NCI-H345 treated with DMSO at 0.1 percent for 48 hours (cell line): ENCODE data around the gene NBPF1.
"Not testable (repeated sequence)": the region's sequence is repeated elsewhere in the genome, so short reads cannot be mapped to it uniquely, and the experiment has no call there.

ENCODE experiments used
- DNase-seq: peaks from one replicate; lab custom pipeline; 2025; ENCODE audit not compliant: unreplicated experiment; lab: John Stamatoyannopoulos, UW

The NBPF1 gene

DNA sequence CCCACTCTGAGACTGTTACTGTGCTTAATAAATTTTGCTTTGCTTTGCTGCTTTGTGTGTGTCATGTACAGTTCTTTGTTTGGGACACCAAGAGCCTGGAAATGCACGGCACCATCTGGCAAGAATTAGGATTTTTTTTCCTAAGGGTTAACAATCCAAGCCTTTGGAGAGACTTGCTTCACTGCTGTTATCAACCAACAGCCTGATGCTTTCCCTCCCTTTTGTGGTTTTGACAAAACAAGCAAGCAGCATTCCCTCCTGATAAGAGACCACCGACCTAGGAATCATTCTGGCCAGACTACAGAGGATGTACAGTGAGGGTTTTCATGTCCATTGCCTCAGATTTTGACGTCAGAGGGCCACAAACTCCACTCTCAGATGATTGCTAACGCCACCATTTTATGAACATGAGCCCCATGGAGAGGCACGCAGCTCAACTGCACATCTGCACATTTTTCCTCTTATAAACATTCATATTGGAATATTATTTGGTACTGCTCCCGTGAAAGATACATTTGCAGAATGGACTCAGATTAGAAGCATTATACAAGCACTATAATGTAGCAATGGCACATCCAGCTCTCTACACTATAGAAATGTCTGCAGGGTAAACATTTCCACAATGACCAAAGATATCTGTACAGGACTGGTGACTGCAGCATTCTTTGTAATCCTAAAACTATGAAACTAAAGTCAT is 94.0 kb downstream of the NBPF1 start:
- DNase-seq: not testable (repeated sequence)

DNA sequence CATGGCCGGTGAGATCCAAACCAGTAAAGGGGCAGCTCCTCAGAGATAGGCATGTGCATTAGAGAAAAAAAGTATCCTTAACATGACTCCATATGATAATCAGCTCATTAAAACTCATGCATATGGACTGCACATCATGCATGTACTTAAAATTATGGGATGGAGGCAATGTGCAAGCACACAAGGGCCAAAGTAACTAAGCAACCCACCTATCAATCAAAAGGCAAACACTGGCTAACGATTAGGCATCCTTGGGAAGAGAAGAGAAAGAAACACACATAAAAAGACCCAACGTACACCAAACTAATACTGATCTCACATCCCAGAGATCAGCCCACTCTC is 94.5 kb downstream of the NBPF1 start:
- not testable (repeated sequence) for DNase-seq

DNA sequence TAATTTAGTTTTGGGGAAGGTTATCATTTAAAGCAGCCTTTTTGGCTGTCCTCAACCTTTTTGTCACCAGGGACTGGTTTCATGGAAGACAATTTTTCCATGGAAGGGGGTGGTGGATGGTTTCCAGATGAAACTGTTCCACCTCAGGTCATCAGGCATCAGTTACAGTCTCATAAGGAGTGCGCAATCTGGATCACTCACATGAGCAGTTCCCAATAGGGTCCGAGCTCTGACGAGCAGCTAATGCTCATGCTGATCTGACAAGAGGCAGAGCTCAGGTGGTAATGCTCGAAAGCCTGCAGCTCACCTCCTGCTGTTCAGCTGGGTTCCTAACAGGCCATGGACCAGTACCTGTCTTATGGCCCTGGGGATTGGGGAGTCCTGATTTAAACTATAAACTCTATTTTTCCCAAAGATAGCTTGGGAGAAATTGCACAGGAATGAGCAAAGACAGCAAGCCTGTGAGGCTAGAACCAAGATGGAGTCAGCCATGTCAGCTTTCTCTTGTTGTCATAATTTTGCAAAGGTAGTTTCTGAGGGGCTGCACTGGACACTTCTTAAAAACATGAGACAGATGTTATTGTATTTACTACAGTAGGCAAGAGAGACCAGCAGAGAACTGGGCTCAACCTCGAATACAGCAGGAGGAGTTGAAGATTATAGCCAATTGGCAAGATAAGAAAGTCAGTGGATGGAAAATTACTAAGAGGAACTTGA is 96.5 kb downstream of the NBPF1 start:
- not testable (repeated sequence) for DNase-seq

DNA sequence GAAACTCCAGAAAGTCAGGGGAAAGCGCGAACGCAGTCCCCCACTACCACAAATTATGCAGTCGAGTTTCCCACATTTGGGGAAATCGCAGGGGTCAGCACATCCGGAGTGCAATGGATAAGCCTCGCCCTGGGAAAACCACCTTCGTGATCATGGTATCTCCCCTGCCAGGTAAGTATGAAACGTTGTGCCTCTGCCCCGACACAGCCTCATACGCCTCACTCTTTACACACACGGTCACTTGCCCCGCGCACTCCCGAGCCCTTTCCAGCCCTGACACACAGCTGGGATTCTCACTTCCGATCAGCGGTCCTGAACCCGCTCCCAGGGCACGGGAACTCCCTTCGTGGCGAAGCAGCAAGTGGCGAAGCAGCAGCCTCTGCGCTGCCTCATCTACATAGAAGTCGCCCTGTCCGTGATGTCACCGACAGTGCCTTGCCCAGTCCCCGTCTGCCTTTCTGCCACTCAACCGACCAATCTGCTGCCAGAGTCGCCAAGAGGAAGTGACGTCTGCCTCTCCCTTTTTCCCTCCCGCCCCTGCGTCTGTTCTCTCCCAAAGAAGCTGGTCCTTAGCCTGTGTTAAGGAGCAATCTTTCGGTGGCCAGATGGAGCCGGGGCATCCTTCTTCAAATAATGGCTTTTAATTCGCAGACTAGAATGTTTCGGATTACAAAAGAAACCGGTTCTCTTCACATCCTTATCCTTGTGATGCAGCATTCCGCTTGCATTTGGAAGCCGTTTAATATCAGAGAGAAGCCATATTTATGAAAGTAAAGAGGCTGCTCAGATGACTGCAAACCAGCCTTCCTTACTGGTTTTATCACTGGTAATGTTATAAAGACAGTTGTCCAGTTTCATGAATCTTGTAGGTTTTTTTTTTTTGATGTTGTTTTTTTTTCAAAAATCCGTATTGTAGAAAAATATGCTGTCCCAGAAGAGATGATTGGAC is 99.0 kb downstream of the NBPF1 start, which contains the start of gene RNU1-1:
Gene RNU1-1, minus strand, starts transcription at position 179 of the 949 bp plus-strand sequence.
- peak; percentile 46 for DNase-seq

DNA sequence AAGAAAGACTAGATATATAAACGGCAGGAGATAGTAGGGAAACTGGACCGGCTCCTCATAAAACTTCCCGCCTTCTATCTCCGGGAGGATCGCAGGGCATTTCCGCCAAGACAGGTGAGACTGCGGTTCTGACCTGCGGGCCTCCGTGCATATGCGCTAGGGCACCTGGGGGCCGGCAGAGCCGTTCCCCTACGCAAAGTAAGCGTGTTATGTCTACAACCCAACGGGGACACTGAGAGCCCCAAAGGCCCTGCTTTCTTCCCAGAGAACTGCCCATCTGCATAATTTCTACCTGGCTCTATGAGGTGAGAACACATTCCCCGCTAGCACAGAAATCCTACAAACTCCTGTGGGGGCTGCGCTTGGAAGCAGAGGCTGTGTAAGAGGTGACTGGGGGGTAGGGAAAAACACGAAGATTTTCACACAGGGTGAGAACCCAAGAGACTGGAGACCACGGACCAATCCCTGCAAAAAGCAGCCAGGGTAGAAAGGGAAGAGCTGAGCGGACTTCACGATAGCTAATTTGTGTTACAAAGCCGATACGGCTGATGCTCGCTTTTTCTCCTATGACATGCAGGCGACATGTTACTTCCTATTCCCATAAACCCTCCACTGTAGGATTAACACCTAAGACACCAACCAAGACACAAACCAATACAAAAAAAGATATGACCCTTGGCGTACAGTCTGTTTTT is 99.8 kb downstream of the NBPF1 start:
- peak; percentile 46 for DNase-seq

DNA sequence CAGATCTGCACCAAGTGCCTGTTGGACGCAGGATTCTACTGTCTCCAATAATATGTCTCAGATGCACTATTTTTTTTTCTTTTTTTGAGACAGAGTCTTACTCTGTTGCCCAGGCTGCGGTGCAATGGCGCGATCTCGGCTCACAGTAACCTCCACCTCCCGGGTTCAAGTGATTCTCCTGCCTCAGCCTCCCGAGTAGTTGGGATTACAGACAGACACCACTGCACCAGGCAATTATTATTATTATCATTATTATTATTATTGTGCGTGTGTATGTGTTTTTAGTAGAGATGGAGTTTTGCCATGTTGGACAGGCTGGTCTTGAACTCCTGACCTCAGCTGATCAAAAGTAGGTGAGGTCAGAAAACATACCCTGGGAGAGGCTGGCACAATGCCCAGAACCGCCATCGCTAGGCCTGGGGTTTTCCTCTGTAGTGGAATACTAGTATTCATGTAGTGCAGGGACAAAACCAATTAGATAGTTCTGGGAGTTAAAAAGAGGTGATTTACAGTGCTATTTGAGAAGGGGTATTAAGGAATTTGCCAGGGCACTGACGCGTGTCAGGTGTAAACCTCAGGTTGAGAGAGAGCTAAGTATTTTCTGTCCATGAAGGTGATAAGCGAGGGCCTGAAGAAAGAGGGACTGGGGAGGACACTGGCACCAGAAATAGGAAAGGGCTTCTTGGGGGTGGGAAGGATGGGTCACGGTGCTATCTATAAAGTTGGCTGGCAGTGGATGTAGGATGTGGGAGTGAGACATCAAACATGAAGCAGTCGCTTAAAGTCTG is 100.5 kb downstream of the NBPF1 start:
- DNase-seq: not testable (repeated sequence)
